ENCODE results near the gene ASAP2. TPM values are rescaled to one million over a fixed set of nuclear protein-coding genes. Genes with fewer than 3 reads are reported as not detected.

The ASAP2 gene
- total RNA-seq, 4 donors from 2014 or later: 22.0 to 54.6 (median 30.0) TPM

DNA sequence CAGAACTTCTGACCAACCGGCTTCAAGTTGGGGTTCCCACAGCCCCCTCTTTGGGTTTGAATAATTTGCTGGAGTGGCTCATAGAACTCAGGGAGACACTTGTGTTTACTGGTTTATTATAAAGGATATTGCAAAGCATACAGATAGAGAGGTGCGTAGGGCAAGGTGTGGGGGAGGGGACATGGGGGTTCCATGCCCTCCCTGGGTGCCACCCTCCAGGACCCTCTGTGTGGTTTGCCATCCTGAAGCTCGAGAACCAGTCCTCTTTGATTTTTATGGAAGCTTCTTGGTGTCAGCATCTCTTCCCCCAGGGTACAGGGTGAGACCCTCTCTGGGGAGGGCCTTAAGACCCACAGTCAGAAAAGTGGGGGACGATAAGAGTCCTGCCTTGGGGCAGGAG lies 177.9 kb downstream of the ASAP2 start:
- TF ChIP-seq EP300 (IDR thresholded peaks at IDR 0.05): no peak
- TF ChIP-seq POLR2A (IDR thresholded peaks at IDR 0.05): no peak
- TF ChIP-seq CTCF (IDR thresholded peaks at IDR 0.05): no peak
- no peak for TF ChIP-seq POLR2AphosphoS5 (IDR thresholded peaks at IDR 0.05)
- H3K27me3 ChIP-seq: no peaks in the 10 kb centered on the region
- H3K9me3 ChIP-seq: no peaks in the 10 kb centered on the region
- peaks cover 38% of the 10 kb centered on the region for H3K36me3 ChIP-seq
- 96% methylated on average over 4 of the region's 4 CpGs for WGBS
- DNase-seq (ENCODE audit: low spot score in 2 of 2): peak in 1 of 2 donors; percentile 41
- H3K27ac ChIP-seq: no peak overlapping the region
- no peak overlapping the region for H3K4me3 ChIP-seq
- H3K4me1 ChIP-seq: peaks cover 18% of the 10 kb centered on the region

DNA sequence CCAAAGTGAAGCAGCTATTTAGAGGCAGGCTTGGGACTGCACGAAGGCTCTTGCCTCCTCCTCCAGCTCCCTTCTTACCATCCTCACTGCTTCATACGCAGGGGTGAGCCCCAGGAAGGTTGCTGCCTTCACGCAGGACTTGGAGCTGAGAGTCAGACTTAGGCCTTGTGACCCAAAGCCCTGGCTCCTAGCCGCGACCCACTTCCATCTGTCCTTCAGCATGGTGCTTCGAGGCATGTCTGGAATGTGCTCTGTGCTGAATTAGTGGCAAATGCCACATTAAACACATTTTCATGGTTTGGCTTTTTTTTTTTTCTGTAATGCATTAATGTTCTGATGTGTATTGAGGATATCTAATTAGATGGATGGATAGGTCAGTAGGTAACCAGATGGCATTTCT lies 179.2 kb downstream of the ASAP2 start:
- Histone ChIP-seq H3K4me3 (no peak overlapping the region), H3K36me3 (peaks cover 48% of the 10 kb centered on the region), H3K27me3 (no peaks in the 10 kb centered on the region), H3K4me1 (peaks cover 9% of the 10 kb centered on the region), H3K9me3 (no peaks in the 10 kb centered on the region), H3K27ac (no peak overlapping the region)
- TF ChIP-seq EP300 (IDR thresholded peaks at IDR 0.05) (no peak), POLR2AphosphoS5 (IDR thresholded peaks at IDR 0.05) (no peak), CTCF (IDR thresholded peaks at IDR 0.05) (no peak), POLR2A (IDR thresholded peaks at IDR 0.05) (no peak)
- WGBS: 81% methylated on average over 6 of the region's 6 CpGs
- peak in 1 of 2 donors; percentile 30 for DNase-seq (ENCODE audit: low spot score in 2 of 2)

DNA sequence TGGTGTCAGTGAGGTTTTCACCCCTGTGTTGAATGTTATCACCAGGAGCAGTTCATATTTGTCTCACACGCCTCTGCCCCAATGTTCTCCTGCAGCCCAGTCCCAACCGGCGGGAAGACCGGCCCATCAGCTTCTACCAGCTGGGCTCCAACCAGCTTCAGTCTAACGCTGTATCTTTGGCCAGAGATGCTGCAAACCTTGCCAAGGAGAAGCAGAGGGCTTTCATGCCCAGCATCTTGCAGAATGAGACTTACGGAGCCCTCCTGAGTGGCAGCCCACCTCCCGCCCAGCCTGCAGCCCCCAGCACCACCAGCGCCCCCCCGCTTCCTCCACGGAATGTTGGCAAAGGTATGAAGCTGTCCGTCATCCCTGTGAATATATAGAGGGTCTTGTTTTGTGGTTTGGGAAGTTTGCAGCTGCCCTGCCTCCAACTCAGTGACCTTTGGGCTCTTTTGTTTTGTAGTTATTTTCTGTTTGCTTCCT lies 181.6 kb downstream of the ASAP2 start:
- Histone ChIP-seq H3K4me1 (peaks cover 12% of the 10 kb centered on the region), H3K27ac (no peak overlapping the region), H3K27me3 (no peaks in the 10 kb centered on the region), H3K4me3 (no peak overlapping the region), H3K9me3 (no peaks in the 10 kb centered on the region), H3K36me3 (peaks cover 56% of the 10 kb centered on the region)
- 89% methylated on average over 11 of the region's 11 CpGs for WGBS
- DNase-seq (ENCODE audit: low spot score in 2 of 2): peak in 1 of 2 donors; percentile 41
- TF ChIP-seq POLR2A (IDR thresholded peaks at IDR 0.05): no peak
- no peak for TF ChIP-seq EP300 (IDR thresholded peaks at IDR 0.05)
- TF ChIP-seq CTCF (IDR thresholded peaks at IDR 0.05): no peak
- no peak for TF ChIP-seq POLR2AphosphoS5 (IDR thresholded peaks at IDR 0.05)

DNA sequence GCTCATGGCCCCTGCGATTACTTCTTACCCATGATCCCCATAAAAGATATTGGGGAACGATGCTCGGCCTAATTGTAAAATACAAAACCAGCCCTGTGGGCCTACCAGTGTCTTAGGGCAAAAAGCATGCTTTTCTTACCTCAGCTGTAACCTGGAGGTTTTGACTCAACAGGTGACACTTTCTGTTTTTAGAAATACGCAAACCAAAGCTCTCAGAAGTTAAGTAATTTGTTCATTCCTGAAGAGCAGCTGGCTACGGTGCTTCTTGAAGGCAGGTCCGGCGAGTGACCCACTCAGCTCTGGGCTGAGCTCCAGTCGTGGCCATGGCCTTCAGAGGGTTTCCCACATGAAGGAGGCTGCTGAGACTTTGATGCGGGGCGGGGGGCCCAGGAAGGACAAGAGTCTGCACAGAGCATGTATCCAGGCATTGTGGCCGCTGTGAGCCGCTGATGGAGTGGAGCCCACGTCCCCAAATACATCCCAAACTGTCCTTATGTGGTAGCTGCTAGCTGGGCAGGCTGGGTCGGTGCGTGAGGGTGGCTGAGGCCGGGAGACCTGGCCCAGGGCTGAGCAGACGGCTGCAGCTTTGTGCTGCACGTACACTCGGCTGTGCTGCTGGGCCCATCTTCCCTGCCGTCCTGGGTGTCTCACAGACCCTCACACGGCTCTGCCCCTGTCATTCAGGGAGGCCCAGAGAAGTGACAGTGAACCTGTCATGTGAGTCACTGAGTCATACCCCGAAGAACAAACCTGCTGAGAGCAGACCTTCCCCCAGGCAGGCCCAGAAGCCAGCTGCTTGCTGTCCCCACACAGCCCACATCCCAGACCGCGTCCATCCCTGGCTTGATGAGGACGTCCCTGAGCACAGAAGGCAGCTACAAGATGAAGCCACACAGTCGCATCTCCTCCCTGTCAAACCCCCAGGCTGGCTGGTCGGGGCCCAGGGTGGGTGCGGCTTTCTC lies 182.6 kb downstream of the ASAP2 start:
- H3K4me1 ChIP-seq: peaks cover 12% of the 10 kb centered on the region
- H3K4me3 ChIP-seq: no peak overlapping the region
- 94% methylated on average over 13 of the region's 28 CpGs for WGBS
- H3K9me3 ChIP-seq: no peaks in the 10 kb centered on the region
- peaks cover 61% of the 10 kb centered on the region for H3K36me3 ChIP-seq
- no peak for TF ChIP-seq POLR2A (IDR thresholded peaks at IDR 0.05)
- TF ChIP-seq EP300 (IDR thresholded peaks at IDR 0.05): no peak
- no peak for TF ChIP-seq CTCF (IDR thresholded peaks at IDR 0.05)
- no peak for TF ChIP-seq POLR2AphosphoS5 (IDR thresholded peaks at IDR 0.05)
- H3K27ac ChIP-seq: no peak overlapping the region
- no peaks in the 10 kb centered on the region for H3K27me3 ChIP-seq
- peak in 1 of 2 donors; percentile 49 for DNase-seq (ENCODE audit: low spot score in 2 of 2)

DNA sequence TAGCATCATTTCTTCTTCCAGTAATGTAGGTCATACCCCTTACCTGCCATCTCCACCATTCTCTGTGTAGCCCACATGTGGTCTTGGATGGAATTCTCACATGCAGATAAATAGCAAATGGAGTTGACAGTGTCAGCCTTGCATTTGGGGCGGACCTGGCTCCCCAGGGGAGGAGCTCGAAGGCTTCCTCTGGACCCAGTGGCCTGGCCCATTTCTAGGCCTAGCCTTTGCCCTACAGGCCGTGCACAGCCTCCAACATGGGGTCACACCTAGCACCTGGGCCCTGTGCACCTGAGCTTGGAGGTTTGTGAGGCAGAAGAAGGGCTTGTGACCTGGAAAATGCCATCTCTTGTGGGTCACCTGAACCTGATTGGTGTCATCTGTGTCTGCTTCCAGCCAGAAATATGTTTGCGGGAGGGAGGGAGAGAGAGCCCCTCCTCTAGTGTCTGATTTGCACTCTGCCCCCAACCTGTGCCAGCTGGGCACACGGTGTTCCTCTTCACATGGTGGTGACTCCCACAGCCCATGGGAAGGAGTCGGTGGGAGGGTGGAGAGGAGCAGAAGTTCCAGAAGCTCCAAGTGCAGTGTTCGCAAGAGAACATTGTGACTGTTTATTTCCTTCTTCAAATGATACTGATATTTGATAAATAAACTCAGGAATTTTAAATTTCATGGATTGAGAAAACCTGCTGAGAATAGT lies 183.7 kb downstream of the ASAP2 start:
- peaks cover 68% of the 10 kb centered on the region for H3K36me3 ChIP-seq
- 91% methylated on average over 7 of the region's 7 CpGs for WGBS
- H3K4me1 ChIP-seq: peaks cover 12% of the 10 kb centered on the region

More for the DNA sequence above, 183.7 kb downstream of the ASAP2 start:
- Histone ChIP-seq H3K27ac (no peak overlapping the region), H3K27me3 (no peaks in the 10 kb centered on the region), H3K9me3 (no peaks in the 10 kb centered on the region), H3K4me3 (no peak overlapping the region)
- TF ChIP-seq EP300 (IDR thresholded peaks at IDR 0.05): no peak
- no peak for TF ChIP-seq POLR2AphosphoS5 (IDR thresholded peaks at IDR 0.05)
- TF ChIP-seq CTCF (IDR thresholded peaks at IDR 0.05): no peak
- peak in 1 of 2 donors; percentile 45 for DNase-seq (ENCODE audit: low spot score in 2 of 2)

Measured in suprapubic skin (tissue), 4 donors.